ENCODE data around the gene CD6. TPM values are rescaled to one million over a fixed set of nuclear protein-coding genes. Genes with fewer than 3 reads are reported as not detected.

CD6 gene
- total RNA-seq, 3 donors from 2014 or later (not counting 1 experiment from before 2014, with no cell fraction given) = 18.9 to 111 (median 85.6) TPM

GRCh38 chr11:60952742-60953170, 18.7 kb upstream of the CD6 start:
- H3K36me3 ChIP-seq (ENCODE audit: control insufficient read depth, insufficient read depth, low read length) = no peaks in the 10 kb centered on the region
- H3K4me3 ChIP-seq (ENCODE audit: low read length) = peak overlapping the region; percentile 53
- H3K9me3 Mint-ChIP-seq = no peaks in the 10 kb centered on the region
- no peaks in the 10 kb centered on the region for H3K9me3 ChIP-seq (ENCODE audit: control insufficient read depth, insufficient read depth, low read length)
- H3K27me3 Mint-ChIP-seq (ENCODE audit: low read depth in 2 of 2) = peaks cover 8 to 10% of the 10 kb centered on the region in 2 donors
- no peaks in the 10 kb centered on the region for H3K36me3 Mint-ChIP-seq
- H3K4me3 Mint-ChIP-seq = peak overlapping the region; percentile 63
- WGBS (ENCODE audit: insufficient coverage) = 13% methylated on average over 3 of the region's 3 CpGs
- intact Hi-C loops (cut with micrococcal nuclease) = no loop called here
- peaks cover 15 to 26% of the 10 kb centered on the region in 2 donors for H3K4me1 Mint-ChIP-seq
- peak overlapping the region; percentile 67 for H3K27ac ChIP-seq (ENCODE audit: low read length)
- peaks cover 32% of the 10 kb centered on the region for H3K4me1 ChIP-seq (ENCODE audit: control insufficient read depth, insufficient read depth, low read length)
- no peak for DNase-seq
- peaks cover 4% of the 10 kb centered on the region for H3K27me3 ChIP-seq (ENCODE audit: control insufficient read depth, insufficient read depth, low read length)
- ATAC-seq = no peak
- H3K27ac Mint-ChIP-seq = peak overlapping the region; percentile 2 to 93
- TF ChIP-seq, protein P1, sequence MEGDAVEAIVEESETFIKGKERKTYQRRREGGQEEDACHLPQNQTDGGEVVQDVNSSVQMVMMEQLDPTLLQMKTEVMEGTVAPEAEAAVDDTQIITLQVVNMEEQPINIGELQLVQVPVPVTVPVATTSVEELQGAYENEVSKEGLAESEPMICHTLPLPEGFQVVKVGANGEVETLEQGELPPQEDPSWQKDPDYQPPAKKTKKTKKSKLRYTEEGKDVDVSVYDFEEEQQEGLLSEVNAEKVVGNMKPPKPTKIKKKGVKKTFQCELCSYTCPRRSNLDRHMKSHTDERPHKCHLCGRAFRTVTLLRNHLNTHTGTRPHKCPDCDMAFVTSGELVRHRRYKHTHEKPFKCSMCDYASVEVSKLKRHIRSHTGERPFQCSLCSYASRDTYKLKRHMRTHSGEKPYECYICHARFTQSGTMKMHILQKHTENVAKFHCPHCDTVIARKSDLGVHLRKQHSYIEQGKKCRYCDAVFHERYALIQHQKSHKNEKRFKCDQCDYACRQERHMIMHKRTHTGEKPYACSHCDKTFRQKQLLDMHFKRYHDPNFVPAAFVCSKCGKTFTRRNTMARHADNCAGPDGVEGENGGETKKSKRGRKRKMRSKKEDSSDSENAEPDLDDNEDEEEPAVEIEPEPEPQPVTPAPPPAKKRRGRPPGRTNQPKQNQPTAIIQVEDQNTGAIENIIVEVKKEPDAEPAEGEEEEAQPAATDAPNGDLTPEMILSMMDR (IDR thresholded peaks at IDR 0.05) = no peak

DNA sequence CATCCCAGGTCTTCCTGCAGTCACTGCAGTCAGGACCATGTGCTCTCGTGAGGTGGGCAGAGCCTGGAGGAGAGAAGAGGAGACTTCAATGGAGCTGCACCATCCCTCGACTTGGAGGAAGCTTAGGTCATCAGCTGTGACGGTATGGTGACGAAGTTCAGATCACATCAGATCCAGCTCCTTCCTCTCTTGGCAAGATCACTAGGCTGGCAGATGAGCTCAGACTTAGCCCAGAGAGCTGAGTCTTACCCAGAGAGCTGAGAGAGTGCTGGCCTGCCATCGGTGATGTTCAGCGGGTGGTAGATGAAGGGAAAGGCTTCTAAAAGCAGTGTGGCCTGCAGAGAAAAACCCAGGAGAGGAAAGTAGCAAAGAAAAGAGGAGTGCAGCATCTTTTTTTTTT, 17.7 kb upstream of the CD6 start:
- no peaks in the 10 kb centered on the region for H3K9me3 Mint-ChIP-seq
- Histone ChIP-seq H3K27ac (ENCODE audit: low read length) (peak overlapping the region; percentile 2), H3K4me1 (ENCODE audit: control insufficient read depth, insufficient read depth, low read length) (peaks cover 32% of the 10 kb centered on the region), H3K36me3 (ENCODE audit: control insufficient read depth, insufficient read depth, low read length) (no peaks in the 10 kb centered on the region), H3K4me3 (ENCODE audit: low read length) (no peak overlapping the region), H3K27me3 (ENCODE audit: control insufficient read depth, insufficient read depth, low read length) (peaks cover 4% of the 10 kb centered on the region), H3K9me3 (ENCODE audit: control insufficient read depth, insufficient read depth, low read length) (no peaks in the 10 kb centered on the region)
- no peaks in the 10 kb centered on the region for H3K36me3 Mint-ChIP-seq
- ATAC-seq (peak in 1 of 3 donors; percentile 25), DNase-seq (peak in 1 of 2 donors; percentile 25)
- H3K27me3 Mint-ChIP-seq (ENCODE audit: low read depth in 2 of 2) = peaks cover 4 to 9% of the 10 kb centered on the region in 2 donors
- peaks cover 15 to 22% of the 10 kb centered on the region in 2 donors for H3K4me1 Mint-ChIP-seq
- 64% methylated on average over 6 of the region's 6 CpGs for WGBS (ENCODE audit: insufficient coverage)
- H3K27ac Mint-ChIP-seq = peak overlapping the region in 1 of 2 donors; percentile 93
- no peak overlapping the region for H3K4me3 Mint-ChIP-seq
- TF ChIP-seq, protein P1 (IDR thresholded peaks at IDR 0.05) = no peak
- intact Hi-C loops (cut with micrococcal nuclease) = no loop called here

DNA sequence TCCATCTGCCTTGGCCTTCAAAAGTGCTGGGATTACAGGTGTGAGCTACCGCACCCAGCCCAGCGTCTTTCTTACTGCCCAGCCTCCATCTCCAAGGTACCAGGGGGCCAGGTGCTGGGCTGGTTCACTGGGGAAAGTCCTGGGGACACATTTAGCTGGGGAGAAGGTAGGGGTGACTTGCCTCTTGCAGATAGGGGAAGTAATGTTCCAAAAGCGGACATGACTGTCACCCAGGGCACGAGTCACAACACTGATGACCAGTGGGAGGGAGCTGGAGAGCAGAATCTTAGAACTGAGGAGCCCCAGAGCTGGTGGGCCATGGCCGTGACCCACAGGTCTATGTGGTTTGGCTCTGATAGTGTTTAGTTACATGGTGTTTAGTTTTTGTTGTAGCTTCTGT, 17.1 kb upstream of the CD6 start:
- Histone ChIP-seq H3K4me1 (ENCODE audit: control insufficient read depth, insufficient read depth, low read length) (peaks cover 32% of the 10 kb centered on the region), H3K4me3 (ENCODE audit: low read length) (no peak overlapping the region), H3K27ac (ENCODE audit: low read length) (peak overlapping the region; percentile 2), H3K9me3 (ENCODE audit: control insufficient read depth, insufficient read depth, low read length) (no peaks in the 10 kb centered on the region), H3K27me3 (ENCODE audit: control insufficient read depth, insufficient read depth, low read length) (peaks cover 4% of the 10 kb centered on the region), H3K36me3 (ENCODE audit: control insufficient read depth, insufficient read depth, low read length) (no peaks in the 10 kb centered on the region)
- no peak overlapping the region for H3K27ac Mint-ChIP-seq
- no peaks in the 10 kb centered on the region for H3K9me3 Mint-ChIP-seq
- TF ChIP-seq, protein P1 (IDR thresholded peaks at IDR 0.05) = no peak
- no peaks in the 10 kb centered on the region for H3K36me3 Mint-ChIP-seq
- DNase-seq (no peak), ATAC-seq (peak in 1 of 3 donors; percentile 45)
- H3K4me3 Mint-ChIP-seq = no peak overlapping the region
- H3K27me3 Mint-ChIP-seq (ENCODE audit: low read depth in 2 of 2) = peaks cover 0 to 8% of the 10 kb centered on the region in 2 donors
- H3K4me1 Mint-ChIP-seq = peaks cover 15 to 22% of the 10 kb centered on the region in 2 donors
- 60% methylated on average over 5 of the region's 5 CpGs for WGBS (ENCODE audit: insufficient coverage)
- intact Hi-C loops (cut with micrococcal nuclease) = no loop called here

DNA sequence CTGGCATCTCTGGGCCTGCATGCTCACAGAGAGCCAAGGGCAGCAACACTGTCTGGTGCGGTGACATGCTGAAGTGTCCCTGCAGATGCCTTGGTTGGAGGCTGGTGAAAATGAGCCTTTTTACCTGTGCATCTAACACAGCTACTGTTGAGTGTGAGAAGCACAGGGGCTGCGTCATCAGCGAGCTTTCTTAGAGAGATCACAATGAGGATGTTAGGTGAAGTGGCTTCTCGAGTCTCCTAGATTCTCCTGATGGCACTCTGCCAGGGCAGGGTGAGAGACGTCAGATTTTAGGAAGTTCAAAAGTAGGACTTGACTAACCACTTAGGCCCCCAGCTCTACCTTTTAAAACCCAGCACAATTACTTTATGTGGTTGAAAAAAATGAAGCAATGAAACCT, 15.9 kb upstream of the CD6 start:
- H3K27ac Mint-ChIP-seq = no peak overlapping the region
- intact Hi-C loops (cut with micrococcal nuclease) = no loop called here
- peaks cover 25% of the 10 kb centered on the region for H3K4me1 ChIP-seq (ENCODE audit: control insufficient read depth, insufficient read depth, low read length)
- TF ChIP-seq, protein P1 (IDR thresholded peaks at IDR 0.05) = no peak
- DNase-seq (peak in 1 of 2 donors; percentile 30), ATAC-seq (no peak)
- H3K9me3 Mint-ChIP-seq = no peaks in the 10 kb centered on the region
- 35% methylated on average over 4 of the region's 5 CpGs for WGBS (ENCODE audit: insufficient coverage)
- no peak overlapping the region for H3K27ac ChIP-seq (ENCODE audit: low read length)
- no peaks in the 10 kb centered on the region for H3K27me3 ChIP-seq (ENCODE audit: control insufficient read depth, insufficient read depth, low read length)
- H3K27me3 Mint-ChIP-seq (ENCODE audit: low read depth in 2 of 2) = peaks cover 8 to 11% of the 10 kb centered on the region in 2 donors
- H3K36me3 Mint-ChIP-seq = no peaks in the 10 kb centered on the region
- H3K4me3 ChIP-seq (ENCODE audit: low read length) = no peak overlapping the region
- H3K36me3 ChIP-seq (ENCODE audit: control insufficient read depth, insufficient read depth, low read length) = no peaks in the 10 kb centered on the region
- H3K9me3 ChIP-seq (ENCODE audit: control insufficient read depth, insufficient read depth, low read length) = no peaks in the 10 kb centered on the region
- no peak overlapping the region for H3K4me3 Mint-ChIP-seq
- H3K4me1 Mint-ChIP-seq = peaks cover 15 to 22% of the 10 kb centered on the region in 2 donors
